ENCODE results near the gene GFOD1. TPM values are rescaled to one million over a fixed set of nuclear protein-coding genes. Genes with fewer than 3 reads are reported as not detected.

Gene GFOD1
- polyA plus RNA-seq, 1 of the 3 experiments (the other 2 are of a cell fraction), result 1.6 TPM

- Histone ChIP-seq H2AFZ (ENCODE audit: low read depth) (no peak overlapping the region), H3K4me2 (no peak overlapping the region), H3F3A (replicated peaks; ENCODE audit: insufficient read depth) (no peaks in the 10 kb centered on the region), H3K9me3 (no peaks in the 10 kb centered on the region), H3K4me1 (ENCODE audit: control insufficient read depth in 1 of 2, insufficient read depth in 2 of 2, low read depth in 1 of 2, low read length in 1 of 2) (peaks cover 0 to 17% of the 10 kb centered on the region in 2 experiments; a peak in 2 of 4 replicates), H3K79me2 (ENCODE audit: insufficient read depth) (no peaks in the 10 kb centered on the region), H3K9me2 (no peaks in the 10 kb centered on the region), H3K36me3 (replicated peaks in 1 of 2; ENCODE audit: control insufficient read depth in 1 of 2, insufficient read depth in 2 of 2, low read length in 1 of 2) (no peaks in the 10 kb centered on the region), H3K27ac (ENCODE audit: low read depth in 2 of 2, low read length in 1 of 2) (no peak overlapping the region), H3K9ac (no peak overlapping the region), H4K20me1 (ENCODE audit: insufficient read depth) (no peaks in the 10 kb centered on the region), H3K27me3 (ENCODE audit: insufficient read depth) (no peaks in the 10 kb centered on the region), H3K4me3 (ENCODE audit: low read depth in 2 of 2, low read length in 1 of 2) (no peak overlapping the region)
- no peak for TF ChIP-seq TCF12 (IDR thresholded peaks at IDR 0.05)
- no peak for TF ChIP-seq EP300 (IDR thresholded peaks at IDR 0.05; ENCODE audit: borderline replicate concordance in 1 of 2, low read depth in 1 of 2, low read length in 1 of 2)
- no peak for TF ChIP-seq CHD2 (IDR thresholded peaks at IDR 0.05; ENCODE audit: low read length, partially characterized antibody)
- TF ChIP-seq IRF3 (IDR thresholded peaks at IDR 0.05; ENCODE audit: low read depth, low read length), result no peak
- TF ChIP-seq NRF1 (IDR thresholded peaks at IDR 0.05; ENCODE audit: low read depth, low read length), result no peak
- no peak for TF ChIP-seq POLR2AphosphoS5 (IDR thresholded peaks at IDR 0.05; ENCODE audit: low read depth, low read length)
- no peak for TF ChIP-seq MAX (IDR thresholded peaks at IDR 0.05; ENCODE audit: low read depth)
- TF ChIP-seq FOXJ3 (CRISPR knock-in tag; IDR thresholded peaks at IDR 0.05), result no peak
- no peak for TF ChIP-seq PBX3 (IDR thresholded peaks at IDR 0.05)
- no peak for TF ChIP-seq JUND (IDR thresholded peaks at IDR 0.05)
- no peak for TF ChIP-seq USF2 (IDR thresholded peaks at IDR 0.05; ENCODE audit: borderline replicate concordance, low read depth, low read length)
- TF ChIP-seq RXRA (IDR thresholded peaks at IDR 0.05; ENCODE audit: borderline replicate concordance, low read depth), result no peak
- no peak for TF ChIP-seq MEF2A (IDR thresholded peaks at IDR 0.05; ENCODE audit: borderline replicate concordance, low read depth)
- TF ChIP-seq GATA2 (CRISPR knock-in tag; IDR thresholded peaks at IDR 0.05), result no peak
- no peak for TF ChIP-seq SMC3 (IDR thresholded peaks at IDR 0.05; ENCODE audit: low read depth, low read length)
- no peak for TF ChIP-seq MXI1 (IDR thresholded peaks at IDR 0.05; ENCODE audit: low read depth, low read length)
- no peak for TF ChIP-seq FOXM1 (IDR thresholded peaks at IDR 0.05; ENCODE audit: low read depth)
- TF ChIP-seq EZH2phosphoT487 (IDR thresholded peaks at IDR 0.05; ENCODE audit: borderline replicate concordance, low read depth), result no peak
- ChIA-PET CTCF (interaction anchor here (1.0 to 1.8 kb wide), 6 partner anchors 12 to 139 kb away, joined by 3 to 8 read pairs (median 4); no protein-coding TSS in a partner anchor), POLR2A (no interaction called here)
- DNase-seq, result no peak
- 87% methylated on average over 7 of the region's 7 CpGs for WGBS (ENCODE audit: low lambda C conversion rate)
These were observed 50.8 kb downstream of the GFOD1 start for GRCh38 chr6:13436399-13437217.
